NCI-H446 treated with DMSO at 0.1 percent for 48 hours (cell line): Measurements from ENCODE around the gene ECT2.
"Not testable (repeated sequence)": the region's sequence is repeated elsewhere in the genome, so short reads cannot be mapped to it uniquely, and the experiment has no call there.

ENCODE experiments used
- DNase-seq: peaks from one replicate; lab custom pipeline; 2025; lab: John Stamatoyannopoulos, UW

The ECT2 gene, protein sequence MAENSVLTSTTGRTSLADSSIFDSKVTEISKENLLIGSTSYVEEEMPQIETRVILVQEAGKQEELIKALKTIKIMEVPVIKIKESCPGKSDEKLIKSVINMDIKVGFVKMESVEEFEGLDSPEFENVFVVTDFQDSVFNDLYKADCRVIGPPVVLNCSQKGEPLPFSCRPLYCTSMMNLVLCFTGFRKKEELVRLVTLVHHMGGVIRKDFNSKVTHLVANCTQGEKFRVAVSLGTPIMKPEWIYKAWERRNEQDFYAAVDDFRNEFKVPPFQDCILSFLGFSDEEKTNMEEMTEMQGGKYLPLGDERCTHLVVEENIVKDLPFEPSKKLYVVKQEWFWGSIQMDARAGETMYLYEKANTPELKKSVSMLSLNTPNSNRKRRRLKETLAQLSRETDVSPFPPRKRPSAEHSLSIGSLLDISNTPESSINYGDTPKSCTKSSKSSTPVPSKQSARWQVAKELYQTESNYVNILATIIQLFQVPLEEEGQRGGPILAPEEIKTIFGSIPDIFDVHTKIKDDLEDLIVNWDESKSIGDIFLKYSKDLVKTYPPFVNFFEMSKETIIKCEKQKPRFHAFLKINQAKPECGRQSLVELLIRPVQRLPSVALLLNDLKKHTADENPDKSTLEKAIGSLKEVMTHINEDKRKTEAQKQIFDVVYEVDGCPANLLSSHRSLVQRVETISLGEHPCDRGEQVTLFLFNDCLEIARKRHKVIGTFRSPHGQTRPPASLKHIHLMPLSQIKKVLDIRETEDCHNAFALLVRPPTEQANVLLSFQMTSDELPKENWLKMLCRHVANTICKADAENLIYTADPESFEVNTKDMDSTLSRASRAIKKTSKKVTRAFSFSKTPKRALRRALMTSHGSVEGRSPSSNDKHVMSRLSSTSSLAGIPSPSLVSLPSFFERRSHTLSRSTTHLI

DNA sequence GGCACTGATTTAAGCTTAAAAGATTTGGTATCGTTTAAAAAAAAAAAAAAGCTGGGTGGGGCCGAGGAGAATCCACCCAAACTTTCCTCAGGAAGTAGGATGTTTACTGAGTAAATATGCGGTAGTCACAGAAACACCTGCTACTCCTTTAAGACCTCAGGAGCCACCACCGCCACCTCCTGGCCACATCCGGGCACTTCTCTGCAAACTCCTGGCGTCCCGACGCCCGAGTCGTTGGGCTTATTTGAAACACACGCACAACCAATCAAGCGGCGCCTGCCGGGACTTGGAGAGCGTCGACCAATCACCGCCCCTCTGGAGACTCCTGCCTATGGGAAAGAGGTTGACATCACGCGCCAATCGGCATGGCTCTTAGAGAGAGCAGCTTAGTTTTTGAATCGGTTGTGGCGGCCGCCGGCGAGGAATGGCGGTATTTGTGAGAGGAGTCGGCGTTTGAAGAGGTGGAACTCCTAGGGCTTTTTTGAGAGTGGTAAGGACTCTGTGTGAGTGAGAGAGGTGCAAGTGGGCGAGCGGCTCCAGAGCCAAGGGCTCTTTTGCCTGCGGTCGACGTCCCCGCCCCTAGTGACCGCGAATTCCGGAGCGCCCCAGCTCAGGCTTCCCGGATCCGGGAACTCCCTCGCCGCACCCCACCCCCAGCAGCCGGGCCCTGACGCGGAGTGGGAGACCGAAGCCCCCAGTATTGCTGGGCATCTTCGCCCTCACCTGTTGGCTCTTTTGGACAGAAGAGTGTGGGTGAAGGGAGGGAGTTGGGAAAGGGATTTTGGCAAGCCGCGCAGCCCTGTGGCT lies at the start of gene ECT2:
TSS of gene ECT2 (plus strand) at position 359 of the 807 bp plus-strand sequence. CDS start 3,805 bp downstream, outside the sequence.
- DNase-seq, result peak; percentile 100

DNA sequence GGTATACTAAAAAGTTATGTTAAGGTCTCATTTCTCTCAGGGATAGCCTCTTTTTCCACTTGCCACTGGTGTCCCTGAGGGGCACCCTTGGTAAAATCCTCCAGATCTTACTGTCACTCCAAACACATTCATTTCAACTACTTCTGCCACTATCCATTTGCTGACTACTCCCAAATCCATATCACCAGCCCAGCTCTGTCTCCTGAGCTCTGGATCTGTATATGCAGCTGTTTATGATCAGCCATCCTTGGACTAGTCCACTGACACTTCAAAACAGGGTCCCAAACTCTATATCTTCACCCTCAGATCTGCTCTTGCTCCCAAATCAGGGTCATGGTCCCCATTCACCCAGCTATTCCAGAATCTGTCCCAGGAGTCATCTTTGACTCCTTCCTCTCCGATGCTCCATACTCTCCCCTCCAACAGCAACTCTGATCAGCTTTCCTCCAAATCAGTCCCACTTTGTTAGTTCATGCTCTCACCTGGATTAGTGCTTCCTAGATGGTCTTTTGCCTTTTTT lies 49.5 kb upstream of the ECT2 start:
- DNase-seq, result no peak

DNA sequence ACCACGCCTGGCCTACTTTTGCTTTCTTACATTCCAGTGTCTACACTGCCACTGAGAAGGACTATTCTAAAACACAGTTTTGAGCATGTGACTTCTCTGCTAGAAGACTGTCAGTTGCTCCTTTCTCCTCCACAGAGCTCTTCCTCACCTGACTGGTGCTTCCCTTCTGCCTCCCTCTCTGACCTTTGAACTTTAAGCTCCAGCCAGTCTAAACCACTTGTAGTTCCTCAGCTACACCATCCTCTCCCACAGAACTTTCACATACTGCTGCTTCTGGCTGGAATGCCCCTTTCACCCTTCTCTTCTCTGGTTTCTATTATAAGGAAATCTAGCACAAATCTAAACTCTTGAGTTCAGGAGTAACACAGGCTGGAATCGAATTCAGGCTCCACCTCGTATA lies 48.8 kb upstream of the ECT2 start:
- no peak for DNase-seq

DNA sequence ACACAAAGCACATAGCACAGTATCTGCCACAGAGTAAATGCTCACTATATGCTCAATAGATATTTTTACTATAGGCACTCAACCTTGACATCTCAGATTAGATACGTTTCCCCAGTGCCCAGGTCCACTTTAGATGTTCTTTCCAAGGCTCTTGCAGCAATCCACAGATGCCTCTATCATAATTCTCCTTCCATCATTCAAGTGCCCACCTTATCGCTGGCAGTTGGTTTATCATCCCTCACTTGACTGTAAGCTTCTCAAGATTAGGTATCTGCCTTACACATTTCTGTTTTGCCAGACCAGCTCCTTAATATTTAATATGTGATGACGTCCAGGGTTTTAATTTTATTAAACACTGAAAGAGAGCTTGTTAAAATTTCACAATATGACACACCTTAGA lies 48.3 kb upstream of the ECT2 start:
- no peak for DNase-seq

DNA sequence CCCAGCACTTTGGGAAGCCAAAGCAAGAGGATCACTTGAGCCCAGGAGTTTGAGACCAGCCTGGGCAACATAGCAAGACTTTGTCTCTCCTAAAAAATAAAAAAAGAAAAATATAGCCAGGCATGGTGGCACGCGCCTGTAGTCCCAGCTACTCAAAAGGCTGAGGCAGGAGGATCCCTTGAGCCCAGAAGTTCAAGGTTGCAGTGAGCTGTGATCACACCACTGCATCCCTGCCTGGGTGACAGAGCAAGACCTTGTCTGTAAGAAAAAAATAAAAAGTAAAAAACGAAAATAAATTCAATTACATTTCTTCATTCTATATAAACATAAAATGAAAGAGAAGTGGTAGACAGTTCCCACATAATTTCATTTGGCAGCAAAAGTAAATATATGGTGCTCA lies 47.8 kb upstream of the ECT2 start:
- DNase-seq, result not testable (repeated sequence)

DNA sequence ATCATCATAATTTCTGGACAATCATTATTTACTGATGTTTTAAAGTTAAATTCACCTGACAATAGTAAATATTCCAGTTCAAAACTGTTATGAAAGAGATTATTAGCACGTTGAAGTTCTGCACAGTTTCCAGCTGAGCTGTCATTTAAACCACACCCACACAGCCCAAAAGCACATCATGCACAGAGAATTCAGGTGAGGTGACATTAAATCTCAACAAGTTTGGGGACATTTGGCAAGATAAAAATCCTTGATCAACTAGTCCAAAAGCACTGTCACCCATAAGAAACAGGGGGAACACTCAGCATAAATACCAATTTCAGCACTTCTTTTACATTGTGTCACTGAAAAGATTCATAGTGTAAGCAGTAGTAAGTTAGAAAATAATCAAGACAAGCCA lies 46.5 kb upstream of the ECT2 start:
- no peak for DNase-seq

DNA sequence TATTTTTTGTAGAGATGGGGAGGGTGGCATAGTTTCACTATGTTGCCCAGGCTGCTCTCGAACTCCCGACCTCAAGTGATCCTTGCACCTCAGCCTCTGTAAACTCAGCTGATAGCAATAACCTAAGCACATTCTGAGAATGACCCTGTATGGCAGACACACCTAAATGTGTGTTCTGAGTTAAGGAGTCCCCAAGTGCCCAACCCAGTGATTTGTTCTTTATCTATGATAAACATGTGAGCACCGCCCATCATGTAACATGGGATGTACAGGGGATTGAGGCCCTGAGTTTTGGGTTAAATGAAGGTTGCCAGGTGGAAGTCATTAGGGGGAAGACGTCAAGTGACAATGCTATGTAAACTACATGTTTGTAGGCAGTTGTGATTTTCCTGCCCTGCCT lies 45.4 kb upstream of the ECT2 start:
- no peak for DNase-seq

DNA sequence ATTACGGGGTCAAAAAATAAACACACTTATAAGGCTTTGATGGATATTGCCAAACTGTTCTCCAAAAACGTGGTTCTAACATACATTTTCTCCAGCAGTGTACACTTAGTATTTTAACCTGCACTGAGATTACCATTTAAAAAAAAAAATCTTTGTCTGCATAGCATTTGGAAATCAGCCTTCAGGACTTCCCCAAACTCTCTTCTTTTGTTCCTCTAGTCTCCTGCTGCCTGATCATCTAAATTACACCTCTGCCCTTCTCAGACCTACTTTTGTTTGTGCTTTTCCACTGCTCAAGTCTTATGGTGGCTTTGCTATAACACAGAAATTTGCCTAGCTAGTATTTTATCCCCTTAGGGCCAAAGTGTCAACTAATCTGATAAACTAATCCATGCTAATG lies 43.5 kb upstream of the ECT2 start:
- DNase-seq, result no peak

DNA sequence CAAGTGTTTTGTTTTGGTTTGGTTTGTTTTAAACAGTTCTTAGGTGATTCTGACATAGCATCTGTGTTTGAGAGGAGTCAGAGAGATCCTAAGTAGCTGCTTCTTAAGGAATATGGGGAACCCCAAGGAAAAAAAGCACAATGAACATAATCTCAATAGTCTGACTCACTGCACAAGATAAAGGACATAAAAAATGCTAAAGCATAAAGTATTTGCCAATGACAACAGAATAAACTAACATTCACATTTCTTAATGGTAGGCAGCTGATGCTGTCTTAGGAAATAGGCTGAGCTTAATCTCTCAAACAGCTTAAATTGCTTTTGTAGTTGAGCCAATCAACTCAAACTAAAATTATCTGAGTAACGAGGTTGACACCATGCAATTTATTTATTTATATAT lies 42.6 kb upstream of the ECT2 start:
- no peak for DNase-seq

DNA sequence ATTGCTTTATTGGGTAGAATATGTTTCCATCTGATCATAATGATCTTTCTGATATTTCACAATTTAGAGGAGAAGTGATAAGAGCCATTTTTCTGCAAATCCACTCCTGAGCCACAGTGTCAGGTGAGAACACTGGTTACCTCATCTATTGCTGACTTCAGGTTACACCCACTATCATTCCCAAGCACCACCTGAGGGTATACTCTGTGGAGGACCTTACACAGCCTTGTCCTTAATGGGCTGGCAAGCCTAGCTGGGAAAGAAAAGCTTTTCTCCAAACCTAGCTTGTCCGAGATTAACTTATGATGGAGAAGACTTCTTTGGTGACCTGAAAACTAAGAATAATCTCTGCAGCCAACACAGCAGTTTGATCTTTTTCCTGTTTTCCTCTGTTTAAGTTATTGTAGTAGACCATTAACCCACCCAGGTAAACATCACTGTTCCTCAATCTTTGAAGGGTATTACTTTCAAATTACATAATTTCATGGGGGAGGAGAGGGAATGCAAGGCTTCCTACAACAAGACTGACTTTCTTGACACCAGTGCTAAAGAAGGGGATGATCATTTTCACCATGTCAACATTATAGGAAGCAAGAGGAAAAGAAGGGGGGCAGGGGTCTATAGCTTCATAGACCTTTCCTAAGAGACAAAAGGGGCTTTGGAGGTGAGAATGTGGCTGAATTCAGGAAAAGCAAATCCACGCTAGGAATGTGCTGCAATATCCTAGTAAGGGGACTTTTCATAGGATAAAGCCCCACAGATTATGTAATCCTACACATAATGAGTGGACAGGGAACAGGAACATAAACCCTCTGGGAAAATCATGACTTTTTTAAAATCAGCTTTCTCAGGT lies 41.4 kb upstream of the ECT2 start:
- DNase-seq, result no peak

DNA sequence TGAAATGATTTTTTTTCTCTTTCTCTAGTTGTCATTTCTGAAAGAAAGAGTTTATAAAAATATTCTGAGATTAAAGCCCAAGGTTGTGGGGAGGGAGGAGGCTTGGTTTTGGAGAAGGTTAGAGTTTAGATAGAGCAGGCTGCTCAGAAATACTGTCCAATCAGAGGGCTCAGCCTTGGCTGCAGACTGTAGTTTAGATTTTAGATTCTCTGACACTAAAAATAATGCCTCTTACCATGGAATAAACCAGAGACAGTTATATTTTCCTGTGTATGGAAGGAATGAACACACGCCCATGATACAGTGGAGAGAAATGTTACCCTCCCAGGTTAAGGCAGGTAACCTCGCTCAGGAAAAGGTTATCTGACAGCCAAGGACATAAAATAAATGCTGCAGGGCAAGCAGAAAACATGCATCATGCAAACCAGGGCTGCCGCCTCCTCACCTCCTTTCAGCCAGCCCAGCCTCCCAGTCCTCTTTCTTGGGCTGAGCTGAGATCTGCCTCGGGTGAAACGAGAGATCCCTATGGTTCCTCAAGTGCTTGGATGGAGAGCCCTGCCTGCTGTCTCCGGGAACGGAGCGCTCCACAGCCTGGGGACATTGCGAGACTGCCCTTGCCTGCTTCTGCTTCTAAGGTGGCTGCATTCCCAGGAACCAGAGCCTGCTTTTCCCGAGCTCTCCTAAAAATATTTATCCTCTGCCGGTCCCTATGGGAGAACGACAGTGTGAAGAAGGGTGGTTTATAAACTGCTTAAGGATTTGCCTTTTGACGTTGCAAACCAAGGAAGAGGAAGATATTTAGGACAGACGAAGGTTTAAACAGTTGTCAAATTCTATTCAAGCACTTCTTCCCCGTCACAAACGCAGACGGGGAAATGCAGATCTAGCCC lies 40.5 kb upstream of the ECT2 start:
- DNase-seq, result no peak

DNA sequence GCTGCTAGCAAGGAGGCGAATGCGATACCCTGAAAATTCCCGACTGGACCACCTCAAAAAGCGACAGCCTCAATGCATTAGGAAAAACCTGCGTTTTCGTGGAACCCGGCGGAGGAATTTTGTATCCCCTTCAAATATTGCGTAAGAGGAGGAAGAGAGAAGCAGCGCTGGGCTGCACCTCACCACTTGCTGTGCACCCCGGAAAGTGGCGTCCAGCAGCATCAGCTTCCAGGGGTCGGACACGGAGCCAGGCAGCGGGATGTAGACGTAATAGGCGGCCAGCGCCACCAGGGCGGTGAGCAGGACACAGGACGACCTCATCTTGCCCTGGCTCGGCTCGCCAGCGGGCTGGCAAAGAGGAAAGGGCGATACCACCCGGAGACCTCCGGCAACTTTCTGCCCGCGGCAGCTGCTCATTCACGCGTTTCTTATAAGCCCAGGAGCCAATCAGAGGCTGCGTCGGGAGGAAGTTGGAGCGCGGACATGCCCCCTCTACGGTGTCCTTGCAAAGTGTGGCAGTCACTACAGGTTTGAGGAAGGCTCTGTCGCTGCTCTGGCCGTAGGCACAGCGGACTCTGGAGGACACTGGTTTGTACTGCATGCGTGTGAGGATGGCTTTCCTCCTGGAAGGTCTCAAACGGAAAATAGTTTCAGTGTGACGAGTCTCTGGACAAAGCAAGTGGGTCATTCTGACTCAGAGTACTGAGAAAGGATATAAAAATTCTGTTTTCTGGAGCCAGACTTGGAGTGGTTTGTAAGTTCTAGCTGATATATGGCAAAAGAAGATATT lies 39.7 kb upstream of the ECT2 start, which contains the start of gene NCEH1:
TSS of gene NCEH1 (minus strand) at position 404 of the 790 bp plus-strand sequence. CDS start at position 321, 83 bp downstream.
- peak; percentile 84 for DNase-seq

DNA sequence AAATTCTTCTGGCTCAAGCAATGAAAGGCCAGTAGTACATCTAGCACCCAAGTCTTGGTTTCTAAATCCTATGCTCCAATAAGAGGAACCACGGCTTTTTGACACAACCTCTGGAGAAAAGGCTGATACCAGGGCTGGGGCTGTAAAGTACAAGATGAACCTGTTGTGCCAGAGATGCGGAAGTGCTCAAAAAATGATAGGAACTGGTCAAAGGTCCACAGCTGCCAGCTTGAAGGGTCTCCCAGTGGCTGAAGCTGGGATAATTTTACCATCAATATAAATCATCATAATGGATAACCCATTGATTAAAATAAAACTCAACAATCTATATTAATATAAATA lies 39.1 kb upstream of the ECT2 start:
- no peak for DNase-seq

DNA sequence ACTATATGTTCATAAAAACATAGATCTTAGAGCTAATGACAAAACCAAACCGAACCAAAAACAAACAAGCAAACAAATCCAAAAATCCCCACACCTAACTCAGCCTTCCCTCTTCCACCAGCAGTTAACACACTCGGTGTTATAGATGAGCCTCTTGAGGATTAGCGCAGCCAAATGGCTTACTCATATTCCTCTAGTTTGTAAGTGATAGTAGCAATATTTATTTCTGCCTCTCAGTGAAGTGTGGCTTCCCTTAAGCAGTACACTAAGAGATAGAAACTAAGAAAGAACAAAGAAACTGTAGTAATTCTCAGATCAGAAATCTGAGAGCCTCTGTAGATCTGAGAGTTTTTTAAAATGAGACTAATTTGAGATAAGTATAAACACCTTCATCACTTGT lies 37.2 kb upstream of the ECT2 start:
- no peak for DNase-seq

DNA sequence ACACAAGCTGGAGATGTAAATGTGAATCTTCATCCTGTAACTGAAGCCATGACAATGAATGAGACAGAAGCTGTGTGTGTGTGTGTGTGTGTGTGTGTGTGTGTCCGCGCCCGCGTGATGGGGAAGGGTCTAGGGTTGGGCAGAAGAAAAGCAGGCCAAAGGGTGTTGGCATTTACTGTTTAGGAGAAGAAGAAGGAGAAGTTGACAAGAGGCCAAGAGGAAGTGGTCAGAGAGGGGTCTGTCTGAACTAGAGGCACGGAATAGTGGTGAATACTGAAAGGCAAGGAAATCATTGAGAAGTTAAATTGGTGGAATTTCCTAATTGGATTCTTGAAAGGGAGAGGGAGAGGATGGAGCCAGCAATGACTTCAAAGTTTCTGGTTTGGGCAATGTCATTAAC lies 34.0 kb upstream of the ECT2 start:
- no peak for DNase-seq

DNA sequence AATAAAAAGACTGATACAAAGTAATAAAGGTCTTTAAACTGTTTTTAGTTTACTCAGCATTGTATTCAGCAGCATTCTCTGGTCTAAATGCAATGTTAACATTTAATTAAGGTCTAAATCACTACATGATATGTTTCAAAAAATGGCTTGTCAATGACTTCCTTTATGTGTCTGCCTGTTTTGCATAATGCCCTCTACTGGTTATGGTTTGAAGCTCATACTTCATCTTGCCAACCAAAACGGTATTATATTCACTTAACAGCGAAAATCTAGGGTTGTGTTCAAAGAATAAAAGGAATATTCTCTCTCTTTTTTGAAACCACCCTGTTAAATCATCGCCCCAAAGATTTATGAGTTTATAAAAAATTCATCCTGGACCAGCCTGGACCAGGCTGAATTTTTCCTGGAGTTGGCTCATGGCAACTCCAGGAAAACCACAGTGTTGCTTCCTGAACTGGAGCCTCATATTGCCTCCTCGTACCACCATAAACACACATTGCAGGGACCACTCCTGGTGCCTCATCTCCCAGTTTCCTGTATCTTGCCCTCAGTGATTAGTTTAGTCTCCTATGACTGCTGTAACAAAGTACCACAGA lies 32.9 kb upstream of the ECT2 start:
- DNase-seq, result no peak

DNA sequence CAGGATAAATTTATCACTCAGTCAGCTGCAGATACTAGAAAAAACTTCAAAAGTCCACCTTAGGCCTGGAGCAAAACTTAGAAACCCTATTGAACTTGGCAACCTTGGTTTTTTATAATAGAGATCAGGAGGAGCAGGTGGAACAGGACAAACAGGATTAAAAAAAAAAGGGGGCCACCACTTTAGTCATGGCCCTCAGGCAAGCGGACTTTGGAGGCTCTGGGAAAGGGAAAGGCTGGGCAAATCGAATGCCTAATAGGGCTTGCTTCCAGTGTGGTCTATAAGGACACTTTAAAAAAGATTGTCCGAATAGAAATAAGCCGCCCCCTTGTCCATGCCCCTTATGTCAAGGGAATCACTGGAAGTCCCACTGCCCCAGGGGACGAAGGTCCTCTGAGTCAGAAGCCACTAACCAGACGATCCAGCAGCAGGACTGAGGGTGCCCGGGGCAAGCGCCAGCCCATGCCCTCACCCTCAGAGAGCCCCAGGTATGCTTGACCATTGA lies 27.9 kb upstream of the ECT2 start:
- not testable (repeated sequence) for DNase-seq

DNA sequence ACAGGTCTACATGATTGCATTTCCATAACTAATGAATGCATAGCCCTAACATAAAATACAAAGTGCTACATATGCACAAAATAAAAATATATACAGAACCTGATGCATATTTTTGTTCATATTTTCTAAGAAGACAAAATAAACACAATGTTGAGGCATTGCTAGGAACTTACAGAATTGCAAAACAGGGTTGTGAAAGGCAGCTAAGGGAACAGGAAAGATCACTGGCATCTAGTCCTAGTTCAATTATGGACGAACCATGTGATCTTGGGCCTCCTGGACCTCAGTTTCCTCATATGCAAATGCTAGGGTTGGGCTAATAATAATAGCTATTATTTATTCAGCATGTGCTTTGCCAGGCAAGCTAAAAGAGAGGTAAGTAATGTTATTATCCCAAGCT lies 24.1 kb upstream of the ECT2 start:
- no peak for DNase-seq

DNA sequence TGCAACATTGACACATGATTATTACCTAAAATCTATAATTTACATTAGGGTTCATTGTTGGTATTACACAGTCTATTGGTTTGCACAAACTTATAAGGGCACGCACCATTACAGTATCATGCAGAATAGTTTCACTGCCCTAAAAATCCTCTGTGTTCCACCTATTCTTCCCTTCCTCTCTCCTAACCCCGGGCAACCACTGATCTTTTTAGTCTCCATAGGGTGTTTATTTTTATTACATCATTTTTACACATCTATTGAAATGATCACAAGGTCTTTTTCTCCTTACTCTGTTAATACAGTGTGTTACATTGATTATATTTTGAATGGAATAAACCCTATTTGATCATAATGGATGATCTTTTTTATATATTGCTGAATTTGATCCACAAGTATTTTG lies 15.5 kb upstream of the ECT2 start:
- no peak for DNase-seq
